A673 (cell line): ENCODE data around the gene CDH4. TPM values are rescaled to one million over a fixed set of nuclear protein-coding genes. Genes with fewer than 3 reads are reported as not detected.

Source experiments
- BruUV-seq: library from RNA; stranded (reverse); fragments of 400-500 nt; replicated peaks from 2 replicates; lab custom pipeline; 2021; lab: Mats Ljungman, UMichigan
- CTCF ChIA-PET: fragments of 300-600 bp; sonication (Branson Sonifier 250); formaldehyde crosslinking; loops from one replicate; lab custom pipeline; 2022; ENCODE audit warnings: antibody characterized with exemption; lab: Charles Lee
- POLR2A ChIA-PET: fragments of 300-600 bp; sonication (Branson Sonifier 250); formaldehyde crosslinking; loops from one replicate; lab custom pipeline; 2022; ENCODE audit warnings: antibody characterized with exemption; ENCODE audit not compliant: low non-redundant PET; lab: Charles Lee
- DNase-seq: peaks from one replicate; pipeline ENCODE4 v3.0.0-alpha.2; 2015; ENCODE audit warnings: low spot score
- H3K27ac ChIP-seq: fragments of 200-600 bp; sonication (generic); 2 replicates; pipeline ENCODE4 v1.5.1; 2016; ENCODE audit warnings: mixed run types, low read depth, mild to moderate bottlenecking, mixed read lengths, antibody characterized with exemption, low read length; ENCODE audit not compliant: poor library complexity, severe bottlenecking
- H3K27me3 ChIP-seq: fragments of 200-600 bp; sonication (generic); replicated peaks from 2 replicates; pipeline ENCODE4 v1.6.1; 2017; ENCODE audit warnings: mixed run types, low read depth, mild to moderate bottlenecking, mixed read lengths, antibody characterized with exemption, low read length; ENCODE audit not compliant: insufficient read depth, poor library complexity
- H3K36me3 ChIP-seq: fragments of 200-600 bp; sonication (generic); 2 replicates; pipeline ENCODE4 v1.6.1; 2016; ENCODE audit warnings: mixed run types, mild to moderate bottlenecking, mixed read lengths, antibody characterized with exemption, low read length; ENCODE audit not compliant: insufficient read depth, poor library complexity, severe bottlenecking
- H3K4me1 ChIP-seq: fragments of 200-600 bp; sonication (generic); 2 replicates; pipeline ENCODE4 v1.6.1; 2017; ENCODE audit warnings: mixed run types, mild to moderate bottlenecking, mixed read lengths, antibody characterized with exemption, low read length; ENCODE audit not compliant: insufficient read depth, poor library complexity, severe bottlenecking
- H3K4me3 ChIP-seq: fragments of 200-600 bp; sonication (generic); 2 replicates; pipeline ENCODE4 v1.5.1; 2016; ENCODE audit warnings: low read depth, mixed run types, mild to moderate bottlenecking, mixed read lengths, low read length; ENCODE audit not compliant: poor library complexity, severe bottlenecking
- H3K9me3 ChIP-seq: fragments of 200-600 bp; sonication (generic); 2 replicates; pipeline ENCODE4 v1.6.1; 2016; ENCODE audit warnings: mixed run types, low read depth, mild to moderate bottlenecking, mixed read lengths, antibody characterized with exemption, low read length; ENCODE audit not compliant: poor library complexity, severe bottlenecking
- CTCF ChIP-seq: fragments of 300-800, 200-600 bp; sonication (generic); conservative IDR thresholded peaks from 2 replicates; pipeline ENCODE4 v1.5.1; 2017; ENCODE audit warnings: low read depth, mild to moderate bottlenecking, antibody characterized with exemption, low read length, moderate library complexity, mixed read lengths
- EZH2 ChIP-seq: fragments of 200-600 bp; sonication (generic); IDR thresholded peaks from 2 replicates; pipeline ENCODE4 v1.6.1; 2017; ENCODE audit warnings: borderline replicate concordance, low read depth, mild to moderate bottlenecking, mixed read lengths, antibody characterized with exemption, low read length; ENCODE audit not compliant: poor library complexity, severe bottlenecking
- intact Hi-C: fragments of 100-400 bp; cut with micrococcal nuclease; formaldehyde crosslinking; loops from one replicate; pipeline ENCODE4 v1.10.0; 2022; ENCODE audit not compliant: unreplicated experiment
- total RNA-seq: library from RNA; stranded (reverse); gene quantifications from 2 replicates; pipeline ENCODE4 v1.2.3, GENCODE V29; 2021

CDH4 gene
- total RNA-seq, 1 experiment from 2014 or later: 8.3 TPM

GRCh38 chr20:61736751-61737310, 484.8 kb downstream of the CDH4 start:
- no peaks in the 10 kb centered on the region for H3K9me3 ChIP-seq
- BruUV-seq: no TSS peak
- no peaks in the 10 kb centered on the region for H3K4me1 ChIP-seq
- H3K27ac ChIP-seq: no peak overlapping the region
- peaks cover 37% of the 10 kb centered on the region for H3K27me3 ChIP-seq
- no peak overlapping the region for H3K4me3 ChIP-seq
- TF ChIP-seq CTCF (no peak), EZH2 (no peak)
- H3K36me3 ChIP-seq: no peaks in the 10 kb centered on the region
- ChIA-PET POLR2A (no interaction called here), CTCF (no interaction called here)
- intact Hi-C loops: no loop called here
- no peak for DNase-seq

GRCh38 chr20:61737346-61737745, 485.3 kb downstream of the CDH4 start:
- ChIA-PET CTCF (no interaction called here), POLR2A (no interaction called here)
- Histone ChIP-seq H3K9me3 (no peaks in the 10 kb centered on the region), H3K36me3 (no peaks in the 10 kb centered on the region), H3K27me3 (peaks cover 42% of the 10 kb centered on the region), H3K4me1 (no peaks in the 10 kb centered on the region), H3K27ac (no peak overlapping the region), H3K4me3 (no peak overlapping the region)
- intact Hi-C loops: no loop called here
- DNase-seq: no peak
- TF ChIP-seq CTCF (no peak), EZH2 (no peak)
- no TSS peak for BruUV-seq

GRCh38 chr20:61737812-61738443, 485.9 kb downstream of the CDH4 start:
- Histone ChIP-seq H3K4me1 (no peaks in the 10 kb centered on the region), H3K4me3 (no peak overlapping the region), H3K27ac (no peak overlapping the region), H3K9me3 (no peaks in the 10 kb centered on the region), H3K36me3 (no peaks in the 10 kb centered on the region), H3K27me3 (peaks cover 46% of the 10 kb centered on the region)
- no TSS peak for BruUV-seq
- POLR2A ChIA-PET: no interaction called here
- no peak for DNase-seq
- intact Hi-C loops: no loop called here
- CTCF ChIA-PET: no interaction called here
- TF ChIP-seq CTCF: no peak
- no peak for TF ChIP-seq EZH2
